Right lobe of liver (tissue), 4 donors: ENCODE data around the gene FRZB.

Experiments
- CTCF ChIP-seq, 4 donors: fragments of 200-600 bp in 3 of 4; fragments of 450-650 bp in 1 of 4; IDR thresholded peaks; one replicate each; pipeline versions ENCODE4 v1.5.1 to v1.8.0; 2016 to 2022; ENCODE audit warnings: antibody characterized with exemption in 4 of 4, mild to moderate bottlenecking in 2 of 4
- POLR2A ChIP-seq: fragments of 450-650 bp; IDR thresholded peaks from one replicate; pipeline ENCODE4 v1.6.1; 2017; ENCODE audit warnings: antibody characterized with exemption, mild to moderate bottlenecking
- donor health status: DM: no; HTN: no; CAD: no.
- donor health status: DM: no; HTN: no; CAD: no.
- donor health status: DM: no; HTN: yes; CAD: no.

- TF ChIP-seq CTCF (IDR thresholded peaks at IDR 0.05) (no peak), POLR2A (no peak)
Observed at GRCh38 chr2:182821182-182821581, 45.3 kb downstream of the FRZB start.
